Adrenal gland (tissue), 5 donors: ENCODE results near the gene BRINP2.

Experiments used
- CTCF ChIP-seq, 6 experiments: fragments of 450-650 bp in 4 of 6; fragments of 200-600 bp in 2 of 6; sonication (generic) in 1 of 6; IDR thresholded peaks; 1 replicate in 5 of 6; 2 replicates in 1 of 6; pipeline versions ENCODE4 v1.5.1 to v1.8.0; 2016 to 2021; ENCODE audit warnings: antibody characterized with exemption in 6 of 6, mild to moderate bottlenecking in 2 of 6, moderate library complexity in 1 of 6
- POLR2A ChIP-seq, 2 donors: fragments of 450-650 bp; IDR thresholded peaks; one replicate each; pipeline ENCODE4 v1.6.1; 2017; ENCODE audit warnings: antibody characterized with exemption in 2 of 2, mild to moderate bottlenecking in 2 of 2, moderate library complexity in 1 of 2
- donor health status: DM: no; HTN: no; CAD: no.

GRCh38 chr1:177236962-177237361 is 66.2 kb downstream of the BRINP2 start:
- no peak for TF ChIP-seq CTCF (IDR thresholded peaks at IDR 0.05)
- TF ChIP-seq POLR2A (IDR thresholded peaks at IDR 0.05), result no peak
